Neural cell (in vitro differentiated cells): ENCODE measurements around the gene SLC17A1. TPM values are rescaled to one million over a fixed set of nuclear protein-coding genes. Genes with fewer than 3 reads are reported as not detected.

Source experiments
- H2AFZ ChIP-seq: fragments of 200-600, 300-800 bp; sonication (generic), shearing (Covaris generic); 2 replicates; pipeline ENCODE4 v1.6.0; 2014; ENCODE audit warnings: low read depth, mild to moderate bottlenecking, antibody characterized with exemption, low read length, moderate library complexity
- H3F3A ChIP-seq: fragments of 200-600 bp; shearing (Covaris generic); 2 replicates; pipeline ENCODE4 v1.6.1; 2016; ENCODE audit warnings: mild to moderate bottlenecking, moderate library complexity, mixed read lengths, antibody characterized with exemption, low read length; ENCODE audit not compliant: insufficient read depth, poor library complexity, severe bottlenecking
- H3K27ac ChIP-seq: fragments of 200-600, 300-800 bp; sonication (generic), shearing (Covaris generic); 2 replicates; pipeline ENCODE4 v1.5.1; 2014; ENCODE audit warnings: mild to moderate bottlenecking, low read length, moderate library complexity
- H3K27me3 ChIP-seq: fragments of 300-800, 200-600 bp; sonication (generic), shearing (Covaris generic); 2 replicates; pipeline ENCODE4 v1.6.0; 2014; ENCODE audit warnings: mild to moderate bottlenecking, low read depth, low read length, moderate library complexity; ENCODE audit not compliant: insufficient read depth
- H3K36me3 ChIP-seq: fragments of 300-800, 200-600 bp; sonication (generic), shearing (Covaris generic); 2 replicates; pipeline ENCODE4 v1.5.1; 2014; ENCODE audit warnings: mild to moderate bottlenecking, antibody characterized with exemption, low read length, moderate library complexity; ENCODE audit not compliant: insufficient read depth
- H3K4me2 ChIP-seq: fragments of 300-800, 200-600 bp; sonication (generic), shearing (Covaris generic); 2 replicates; pipeline ENCODE4 v1.6.0; 2014; ENCODE audit warnings: mild to moderate bottlenecking, low read length
- H3K4me3 ChIP-seq: fragments of 300-800, 200-600 bp; sonication (generic), shearing (Covaris generic); 2 replicates; pipeline ENCODE4 v1.5.1; 2014; ENCODE audit warnings: mild to moderate bottlenecking, low read length, moderate library complexity
- H3K79me2 ChIP-seq: fragments of 200-600 bp; shearing (Covaris generic); replicated peaks from 2 replicates; pipeline ENCODE4 v1.6.0; 2014; ENCODE audit warnings: mild to moderate bottlenecking, low read length, moderate library complexity; ENCODE audit not compliant: insufficient read depth
- H3K9ac ChIP-seq: fragments of 300-800, 200-600 bp; sonication (generic), shearing (Covaris generic); 2 replicates; pipeline ENCODE4 v1.6.1; 2016; ENCODE audit warnings: mild to moderate bottlenecking, low read length, mixed read lengths
- H3K9me2 ChIP-seq: fragments of 200-600 bp; shearing (Covaris generic); 2 replicates; pipeline ENCODE4 v1.6.1; 2016; ENCODE audit warnings: mild to moderate bottlenecking, low read length, mixed read lengths; ENCODE audit not compliant: insufficient read depth
- H3K9me3 ChIP-seq: fragments of 200-600, 300-800 bp; sonication (generic), shearing (Covaris generic); 2 replicates; pipeline ENCODE4 v1.6.1; 2016; ENCODE audit warnings: mild to moderate bottlenecking, mixed run types, low read length, moderate library complexity, mixed read lengths
- H4K20me1 ChIP-seq: fragments of 200-600 bp; shearing (Covaris generic); 2 replicates; pipeline ENCODE4 v1.6.1; 2016; ENCODE audit warnings: mild to moderate bottlenecking, mixed run types; ENCODE audit not compliant: insufficient read depth
- CTCF ChIP-seq: fragments of 450-650 bp; IDR thresholded peaks from 2 replicates; pipeline ENCODE4 v1.5.1; 2014; ENCODE audit warnings: antibody characterized with exemption, mild to moderate bottlenecking, moderate library complexity; ENCODE audit not compliant: poor library complexity, severe bottlenecking
- EP300 ChIP-seq: fragments of 450-650 bp; conservative IDR thresholded peaks from 2 replicates; pipeline ENCODE4 v1.6.1; 2014; ENCODE audit warnings: antibody characterized with exemption, mild to moderate bottlenecking, moderate library complexity; ENCODE audit not compliant: poor library complexity, severe bottlenecking
- EZH2 ChIP-seq: fragments of 200-600, 300-800 bp; shearing (Covaris generic), sonication (generic); IDR thresholded peaks from 2 replicates; pipeline ENCODE4 v1.6.1; 2014; ENCODE audit warnings: antibody characterized with exemption, low read length, borderline replicate concordance, mild to moderate bottlenecking; ENCODE audit not compliant: insufficient read depth, poor library complexity, severe bottlenecking
- MXI1 ChIP-seq: fragments of 450-650 bp; conservative IDR thresholded peaks from 2 replicates; pipeline ENCODE4 v1.6.1; 2014; ENCODE audit warnings: antibody characterized with exemption, mild to moderate bottlenecking; ENCODE audit not compliant: poor library complexity, severe bottlenecking
- RAD21 ChIP-seq: fragments of 450-650 bp; conservative IDR thresholded peaks from 2 replicates; pipeline ENCODE4 v1.6.1; 2014; ENCODE audit warnings: antibody characterized with exemption, mild to moderate bottlenecking, moderate library complexity
- REST ChIP-seq: IDR thresholded peaks from 2 replicates; pipeline ENCODE4 v1.6.1; 2012; ENCODE audit warnings: borderline replicate concordance
- SMC3 ChIP-seq: fragments of 450-650 bp; conservative IDR thresholded peaks from 2 replicates; pipeline ENCODE4 v1.6.1; 2014; ENCODE audit warnings: antibody characterized with exemption, mild to moderate bottlenecking, moderate library complexity; ENCODE audit not compliant: poor library complexity
- TAF1 ChIP-seq: IDR thresholded peaks from 2 replicates; pipeline ENCODE4 v1.6.1; 2012; ENCODE audit warnings: low read depth
- polyA plus RNA-seq: library from polyadenylated mRNA; depleted of rRNA; stranded (reverse); fragments of >200 nt; gene quantifications from 2 replicates; pipeline ENCODE4 v1.2.3, GENCODE V29; 2014

The SLC17A1 gene
- polyA plus RNA-seq, 1 donor from 2014 or later = not detected

- H3K36me3 ChIP-seq = no peaks in the 10 kb centered on the region
- H3K4me2 ChIP-seq = no peak overlapping the region
- no peak overlapping the region for H3K4me3 ChIP-seq
- no peaks in the 10 kb centered on the region for H3K9me2 ChIP-seq
- H3K79me2 ChIP-seq = no peaks in the 10 kb centered on the region
- no peaks in the 10 kb centered on the region for H4K20me1 ChIP-seq
- no peak for TF ChIP-seq TAF1
- TF ChIP-seq EP300 = no peak
- TF ChIP-seq REST = no peak
- no peak overlapping the region for H3K9ac ChIP-seq
- H3K9me3 ChIP-seq = no peaks in the 10 kb centered on the region
- H3K27me3 ChIP-seq = no peaks in the 10 kb centered on the region
- H3K27ac ChIP-seq = no peak overlapping the region
- H2AFZ ChIP-seq = no peak overlapping the region
- H3F3A ChIP-seq = no peaks in the 10 kb centered on the region
Observed at GRCh38 chr6:25764611-25765010, 67.2 kb downstream of the SLC17A1 start.

- no peak overlapping the region for H3K4me3 ChIP-seq
- no peaks in the 10 kb centered on the region for H3K9me2 ChIP-seq
- H3K79me2 ChIP-seq = no peaks in the 10 kb centered on the region
- no peaks in the 10 kb centered on the region for H3K9me3 ChIP-seq
- no peaks in the 10 kb centered on the region for H3F3A ChIP-seq
- H4K20me1 ChIP-seq = no peaks in the 10 kb centered on the region
- H3K9ac ChIP-seq = no peak overlapping the region
- no peak overlapping the region for H3K4me2 ChIP-seq
- TF ChIP-seq CTCF (no peak), RAD21 (no peak), MXI1 (no peak), EZH2 (no peak), REST (no peak), EP300 (no peak), SMC3 (no peak)
- no peaks in the 10 kb centered on the region for H3K36me3 ChIP-seq
- no peak overlapping the region for H3K27ac ChIP-seq
- no peak overlapping the region for H2AFZ ChIP-seq
- no peaks in the 10 kb centered on the region for H3K27me3 ChIP-seq
Observed at GRCh38 chr6:25757936-25758642, 73.8 kb downstream of the SLC17A1 start.
